NB4 (cell line): ENCODE results near the gene FRAS1.

Source experiments
- DNase-seq: peaks from one replicate; pipeline ENCODE4 v3.0.0; 2010; ENCODE audit warnings: low read depth
- H3K4me3 ChIP-seq: one replicate; pipeline ENCODE4 v1.5.1; 2011; ENCODE audit warnings: mild to moderate bottlenecking, low read depth, low read length, moderate library complexity
- CTCF ChIP-seq: IDR thresholded peaks from one replicate; pipeline ENCODE4 v1.5.1; 2012; ENCODE audit warnings: low read depth, low read length
- MAX ChIP-seq: IDR thresholded peaks from 2 replicates; pipeline ENCODE4 v1.6.1; 2011; ENCODE audit warnings: low read depth, low read length
- MYC ChIP-seq: IDR thresholded peaks from 2 replicates; pipeline ENCODE4 v1.6.1; 2011; ENCODE audit warnings: low read depth, low read length
- POLR2A ChIP-seq: IDR thresholded peaks from 2 replicates; pipeline ENCODE4 v1.6.1; 2011; ENCODE audit warnings: mild to moderate bottlenecking; ENCODE audit not compliant: insufficient read length; ENCODE audit errors: extremely low read depth

The FRAS1 gene

GRCh38 chr4:78070731-78071282 lies 13.7 kb downstream of the FRAS1 start:
- H3K4me3 ChIP-seq, result no peak overlapping the region
- no peak for TF ChIP-seq CTCF
- no peak for TF ChIP-seq POLR2A
- no peak for TF ChIP-seq MAX
- TF ChIP-seq MYC, result no peak

GRCh38 chr4:78074759-78075158 lies 17.6 kb downstream of the FRAS1 start:
- TF ChIP-seq POLR2A, result no peak
- TF ChIP-seq MAX, result no peak
- no peak for DNase-seq
- H3K4me3 ChIP-seq, result no peak overlapping the region

More at GRCh38 chr4:78070731-78071282, 13.7 kb downstream of the FRAS1 start:
- DNase-seq, result no peak

- no peak for DNase-seq
- H3K4me3 ChIP-seq, result no peak overlapping the region
- TF ChIP-seq MYC (no peak), CTCF (no peak), MAX (no peak), POLR2A (no peak)
Observed at GRCh38 chr4:78075986-78076385, 18.9 kb downstream of the FRAS1 start.

- DNase-seq, result no peak
- no peak overlapping the region for H3K4me3 ChIP-seq
- TF ChIP-seq POLR2A, result no peak
- TF ChIP-seq MAX, result no peak
- TF ChIP-seq MYC, result no peak
- TF ChIP-seq CTCF, result no peak
Observed at GRCh38 chr4:78078101-78078500, 21.0 kb downstream of the FRAS1 start.

- TF ChIP-seq MAX (no peak), CTCF (no peak), POLR2A (no peak), MYC (no peak)
- DNase-seq, result no peak
- H3K4me3 ChIP-seq, result no peak overlapping the region
Observed at GRCh38 chr4:78079726-78080430, 22.8 kb downstream of the FRAS1 start.

GRCh38 chr4:78081541-78081940 lies 24.4 kb downstream of the FRAS1 start:
- H3K4me3 ChIP-seq, result no peak overlapping the region
- TF ChIP-seq POLR2A (no peak), CTCF (no peak), MAX (no peak), MYC (no peak)
- no peak for DNase-seq
